ENCODE measurements around the gene XRCC1. TPM values are rescaled to one million over a fixed set of nuclear protein-coding genes. Genes with fewer than 3 reads are reported as not detected.

Gene XRCC1
- total and polyA plus RNA-seq, 2 donors from 2014 or later: 19.3 to 24.5 TPM

GRCh38 chr19:43595999-43596841 lies 20.9 kb upstream of the XRCC1 start, which contains the start of the genes IRGQ and ZNF576:
TSS of gene IRGQ (minus strand) at chr19:43596134. CDS start at chr19:43595338, 796 bp downstream.
TSS of gene ZNF576 (plus strand) at chr19:43596595. CDS start at chr19:43597109, 514 bp downstream.
- H3K27me3 ChIP-seq (ENCODE audit: control insufficient read depth, insufficient read depth, low read length): no peaks in the 10 kb centered on the region
- H3K9ac ChIP-seq (ENCODE audit: low read length in 3 of 3): peak within 1 kb of the TSS; percentile 78 to 96 (median 92)
- TF ChIP-seq CTCF (IDR thresholded peaks at IDR 0.05; ENCODE audit: borderline replicate concordance, extremely low read depth, insufficient read depth): no peak
- no peaks in the 10 kb centered on the region for H3K9me3 ChIP-seq (ENCODE audit: control insufficient read depth in 2 of 3, insufficient read depth in 1 of 3, low read length in 3 of 3)
- H3K36me3 ChIP-seq (ENCODE audit: control insufficient read depth in 2 of 3, insufficient read depth in 3 of 3, low read length in 3 of 3): peaks cover 0 to 13% (median 6%) of the 10 kb centered on the region in 3 donors
- FAIRE-seq (peak; percentile 97), DNase-seq (peak; percentile 100)
- H3K27ac ChIP-seq (ENCODE audit: low read depth in 2 of 2, low read length in 2 of 2): peak within 1 kb of the TSS; percentile 99
- intact Hi-C loops (cut with DNase I): no loop called here
- peaks cover 3 to 28% (median 23%) of the 10 kb centered on the region in 3 donors for H3K4me1 ChIP-seq (ENCODE audit: control insufficient read depth in 2 of 3, insufficient read depth in 2 of 3, low read depth in 1 of 3, low read length in 3 of 3)
- H3K4me3 ChIP-seq (ENCODE audit: low read length in 3 of 3): peak within 1 kb of the TSS; percentile 90 to 95 (median 91)

- Histone ChIP-seq H3K4me3 (ENCODE audit: low read length in 3 of 3) (peak overlapping the region; percentile 86 to 91 (median 90)), H3K36me3 (ENCODE audit: control insufficient read depth in 2 of 3, insufficient read depth in 3 of 3, low read length in 3 of 3) (peaks cover 0 to 13% (median 6%) of the 10 kb centered on the region in 3 donors), H3K27me3 (ENCODE audit: control insufficient read depth, insufficient read depth, low read length) (no peaks in the 10 kb centered on the region), H3K9ac (ENCODE audit: low read length in 3 of 3) (peak overlapping the region; percentile 78 to 92 (median 79)), H3K4me1 (ENCODE audit: control insufficient read depth in 2 of 3, insufficient read depth in 2 of 3, low read depth in 1 of 3, low read length in 3 of 3) (peaks cover 3 to 28% (median 23%) of the 10 kb centered on the region in 3 donors), H3K9me3 (ENCODE audit: control insufficient read depth in 2 of 3, insufficient read depth in 1 of 3, low read length in 3 of 3) (no peaks in the 10 kb centered on the region), H3K27ac (ENCODE audit: low read depth in 2 of 2, low read length in 2 of 2) (peak overlapping the region; percentile 78 to 87)
- intact Hi-C loops (cut with DNase I): no loop called here
- no peak for TF ChIP-seq CTCF (IDR thresholded peaks at IDR 0.05; ENCODE audit: borderline replicate concordance, extremely low read depth, insufficient read depth)
- DNase-seq (no peak), FAIRE-seq (no peak)
Measured at GRCh38 chr19:43595605-43595998, 20.3 kb upstream of the XRCC1 start.

- no peaks in the 10 kb centered on the region for H3K27me3 ChIP-seq (ENCODE audit: control insufficient read depth, insufficient read depth, low read length)
- peak overlapping the region; percentile 78 to 87 for H3K27ac ChIP-seq (ENCODE audit: low read depth in 2 of 2, low read length in 2 of 2)
- H3K9ac ChIP-seq (ENCODE audit: low read length in 3 of 3): peak overlapping the region; percentile 78 to 92 (median 79)
- FAIRE-seq: no peak
- intact Hi-C loops (cut with DNase I): no loop called here
- peak; percentile 68 for TF ChIP-seq CTCF (IDR thresholded peaks at IDR 0.05; ENCODE audit: borderline replicate concordance, extremely low read depth, insufficient read depth)
- H3K4me1 ChIP-seq (ENCODE audit: control insufficient read depth in 2 of 3, insufficient read depth in 2 of 3, low read depth in 1 of 3, low read length in 3 of 3): peaks cover 3 to 28% (median 23%) of the 10 kb centered on the region in 3 donors
- DNase-seq: peak; percentile 72 to 89 (median 84)
- peaks cover 0 to 13% (median 7%) of the 10 kb centered on the region in 3 donors for H3K36me3 ChIP-seq (ENCODE audit: control insufficient read depth in 2 of 3, insufficient read depth in 3 of 3, low read length in 3 of 3)
- H3K4me3 ChIP-seq (ENCODE audit: low read length in 3 of 3): peak overlapping the region; percentile 86 to 91 (median 90)
- H3K9me3 ChIP-seq (ENCODE audit: control insufficient read depth in 2 of 3, insufficient read depth in 1 of 3, low read length in 3 of 3): no peaks in the 10 kb centered on the region
Measured at GRCh38 chr19:43594710-43595604, 19.6 kb upstream of the XRCC1 start.

All from kidney (tissue), 14 donors.